Vagina (tissue), 2 donors: ENCODE measurements around the gene OVCH2. TPM values are rescaled to one million over a fixed set of nuclear protein-coding genes. Genes with fewer than 3 reads are reported as not detected.
A peak's percentile ranks its signal among the peaks of the same experiment; 100 is the strongest.

Source experiments
- DNase-seq, 2 donors: peaks; one replicate each; pipeline ENCODE4 v3.0.0-alpha.2; 2017; ENCODE audit errors: extremely low spot score in 2 of 2
- H3K27ac ChIP-seq: fragments of 200-600 bp; sonication (generic); one replicate; pipeline ENCODE4 v1.5.1; 2019
- H3K27me3 ChIP-seq: fragments of 200-600 bp; sonication (generic); one replicate; pipeline ENCODE4 v1.5.1; 2019
- H3K36me3 ChIP-seq, 2 donors: fragments of 200-600 bp; sonication (generic); one replicate each; pipeline ENCODE4 v1.5.1; 2017 to 2019
- H3K4me1 ChIP-seq: fragments of 200-600 bp; sonication (generic); one replicate; pipeline ENCODE4 v1.5.1; 2019
- H3K4me3 ChIP-seq, 2 donors: fragments of 200-600 bp; sonication (generic); 1 replicate in 1 of 2; 2 replicates in 1 of 2; pipeline ENCODE4 v1.5.1; 2016 to 2019
- H3K9me3 ChIP-seq: fragments of 200-600 bp; sonication (generic); one replicate; pipeline ENCODE4 v1.5.1; 2019
- POLR2A ChIP-seq, 2 donors: fragments of 450-650 bp; IDR thresholded peaks; one replicate each; pipeline ENCODE4 v1.6.1; 2017; ENCODE audit warnings: antibody characterized with exemption in 2 of 2, mild to moderate bottlenecking in 2 of 2, moderate library complexity in 2 of 2
- POLR2AphosphoS5 ChIP-seq, 2 donors: sonication (generic); formaldehyde crosslinking; IDR thresholded peaks; one replicate each; pipeline ENCODE4 v1.9.0; 2017; ENCODE audit warnings: antibody characterized with exemption in 2 of 2, mild to moderate bottlenecking in 2 of 2, low read depth in 1 of 2; ENCODE audit not compliant: insufficient read depth in 1 of 2
- intact Hi-C: fragments of 100-400 bp; cut with DNase I; formaldehyde crosslinking; loops from one replicate; pipeline ENCODE4 v1.15.1; 2023
- total RNA-seq: library from RNA; depleted of rRNA; stranded (reverse); fragments of >200 nt; gene quantifications from one replicate; pipeline ENCODE4 v1.2.3, GENCODE V29; 2016
- TF ChIP-seq, protein P1 (sequence below), 3 experiments: fragments of 450-650 bp in 2 of 3; fragments of 200-600 bp in 1 of 3; sonication (generic) in 1 of 3; IDR thresholded peaks; one replicate each; pipeline ENCODE4 v1.5.1; 2017 to 2019; ENCODE audit warnings: antibody characterized with exemption in 3 of 3, mild to moderate bottlenecking in 2 of 3, moderate library complexity in 2 of 3

The OVCH2 gene
- total RNA-seq, 1 donor from 2014 or later: not detected

DNA sequence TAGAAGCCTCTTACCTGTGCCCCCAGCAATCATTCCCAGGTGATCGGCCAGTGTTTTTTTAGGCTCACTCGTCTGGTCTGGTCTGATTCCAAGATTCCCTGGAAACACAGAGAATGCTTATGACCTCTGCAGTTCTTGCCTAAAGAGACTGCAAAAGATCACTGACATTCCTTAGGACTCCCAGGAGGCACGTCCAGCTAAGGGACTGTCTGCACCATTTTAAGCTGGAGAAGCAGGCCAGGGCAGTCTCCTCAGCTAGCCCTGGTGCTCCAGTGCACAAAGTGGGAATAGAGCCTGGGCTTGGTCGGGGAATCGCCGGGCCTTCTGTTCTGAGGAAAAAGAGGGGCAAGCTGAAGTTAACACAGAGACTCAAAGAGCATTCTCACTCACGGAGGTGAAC, 37.8 kb downstream of the OVCH2 start:
- no peak overlapping the region for H3K4me3 ChIP-seq
- DNase-seq: no peak
- peaks cover 24% of the 10 kb centered on the region for H3K4me1 ChIP-seq
- H3K27ac ChIP-seq: no peak overlapping the region
- H3K36me3 ChIP-seq: peaks cover 0 to 7% of the 10 kb centered on the region in 2 donors
- no peaks in the 10 kb centered on the region for H3K27me3 ChIP-seq
- intact Hi-C loops: loop anchor here (5.0 kb wide), 1 partner anchor 96 kb away; no protein-coding TSS in a partner anchor
- TF ChIP-seq, protein P1, sequence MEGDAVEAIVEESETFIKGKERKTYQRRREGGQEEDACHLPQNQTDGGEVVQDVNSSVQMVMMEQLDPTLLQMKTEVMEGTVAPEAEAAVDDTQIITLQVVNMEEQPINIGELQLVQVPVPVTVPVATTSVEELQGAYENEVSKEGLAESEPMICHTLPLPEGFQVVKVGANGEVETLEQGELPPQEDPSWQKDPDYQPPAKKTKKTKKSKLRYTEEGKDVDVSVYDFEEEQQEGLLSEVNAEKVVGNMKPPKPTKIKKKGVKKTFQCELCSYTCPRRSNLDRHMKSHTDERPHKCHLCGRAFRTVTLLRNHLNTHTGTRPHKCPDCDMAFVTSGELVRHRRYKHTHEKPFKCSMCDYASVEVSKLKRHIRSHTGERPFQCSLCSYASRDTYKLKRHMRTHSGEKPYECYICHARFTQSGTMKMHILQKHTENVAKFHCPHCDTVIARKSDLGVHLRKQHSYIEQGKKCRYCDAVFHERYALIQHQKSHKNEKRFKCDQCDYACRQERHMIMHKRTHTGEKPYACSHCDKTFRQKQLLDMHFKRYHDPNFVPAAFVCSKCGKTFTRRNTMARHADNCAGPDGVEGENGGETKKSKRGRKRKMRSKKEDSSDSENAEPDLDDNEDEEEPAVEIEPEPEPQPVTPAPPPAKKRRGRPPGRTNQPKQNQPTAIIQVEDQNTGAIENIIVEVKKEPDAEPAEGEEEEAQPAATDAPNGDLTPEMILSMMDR (IDR thresholded peaks at IDR 0.05): no peak
- no peak for TF ChIP-seq POLR2AphosphoS5 (IDR thresholded peaks at IDR 0.05; ENCODE audit: insufficient read depth in 1 of 2, low read depth in 1 of 2)
- TF ChIP-seq POLR2A (IDR thresholded peaks at IDR 0.05): no peak
- H3K9me3 ChIP-seq: no peaks in the 10 kb centered on the region

DNA sequence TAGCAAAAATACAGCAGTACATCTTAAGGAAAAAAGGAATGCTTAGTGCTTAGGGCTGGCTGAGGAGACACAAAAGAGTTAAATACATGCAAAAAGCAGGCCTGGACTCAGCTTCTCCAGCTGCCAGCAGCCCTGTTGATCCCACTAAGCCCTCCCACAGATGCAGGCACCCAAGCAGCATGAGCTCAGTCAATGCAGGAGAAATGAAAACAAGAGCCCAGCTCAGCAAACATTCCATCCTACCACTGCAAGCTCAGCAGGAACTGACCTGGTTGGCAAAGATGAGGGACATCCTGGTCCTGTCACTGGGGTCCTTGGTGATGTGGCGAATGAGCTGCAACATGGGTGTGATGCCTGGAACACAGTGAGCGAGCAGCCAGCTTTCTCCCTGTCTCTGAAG, 38.8 kb downstream of the OVCH2 start:
- no peaks in the 10 kb centered on the region for H3K9me3 ChIP-seq
- no peak overlapping the region for H3K4me3 ChIP-seq
- intact Hi-C loops: loop anchor here (5.0 kb wide), 1 partner anchor 95 kb away; no protein-coding TSS in a partner anchor
- no peak for DNase-seq
- H3K27ac ChIP-seq: no peak overlapping the region
- peaks cover 15% of the 10 kb centered on the region for H3K4me1 ChIP-seq
- H3K36me3 ChIP-seq: peaks cover 0 to 7% of the 10 kb centered on the region in 2 donors
- TF ChIP-seq POLR2A (IDR thresholded peaks at IDR 0.05) (no peak), POLR2AphosphoS5 (IDR thresholded peaks at IDR 0.05; ENCODE audit: insufficient read depth in 1 of 2, low read depth in 1 of 2) (no peak)
- TF ChIP-seq, protein P1 (IDR thresholded peaks at IDR 0.05): no peak
- H3K27me3 ChIP-seq: no peaks in the 10 kb centered on the region

DNA sequence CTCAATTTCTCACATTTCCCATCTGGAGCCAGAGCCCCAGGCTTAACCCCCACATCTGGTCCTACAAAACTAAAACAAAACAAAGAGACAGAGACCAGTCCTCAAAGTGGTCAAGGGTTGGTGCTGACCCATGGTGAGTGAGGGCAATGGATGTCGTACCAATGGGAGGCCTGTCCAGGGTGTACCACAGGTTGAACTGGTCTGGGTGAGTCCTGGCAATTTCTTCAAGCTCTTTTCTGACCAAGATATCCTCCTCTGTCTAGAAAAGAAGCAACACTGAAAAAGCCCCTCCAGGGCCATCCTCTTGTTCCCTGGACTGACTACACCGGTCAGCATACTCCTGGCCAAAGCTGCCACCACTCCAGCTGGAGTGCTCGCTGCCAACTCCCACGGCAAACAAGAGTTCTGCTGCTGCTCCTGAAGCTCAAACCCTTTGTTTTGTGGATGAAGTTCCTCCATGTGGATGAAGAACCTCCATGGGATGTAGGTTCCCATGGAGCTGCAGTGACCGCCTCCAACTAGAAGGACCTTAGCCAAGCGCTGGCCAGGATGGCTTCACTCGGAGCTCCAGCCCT, 39.9 kb downstream of the OVCH2 start:
- Histone ChIP-seq H3K4me3 (no peak overlapping the region), H3K27me3 (no peaks in the 10 kb centered on the region), H3K36me3 (peaks cover 0 to 7% of the 10 kb centered on the region in 2 donors), H3K27ac (no peak overlapping the region), H3K4me1 (peaks cover 4% of the 10 kb centered on the region), H3K9me3 (no peaks in the 10 kb centered on the region)
- no peak for DNase-seq
- intact Hi-C loops: loop anchor here (5.0 kb wide), 1 partner anchor 94 kb away; no protein-coding TSS in a partner anchor
- TF ChIP-seq, protein P1 (IDR thresholded peaks at IDR 0.05): no peak
- TF ChIP-seq POLR2AphosphoS5 (IDR thresholded peaks at IDR 0.05; ENCODE audit: insufficient read depth in 1 of 2, low read depth in 1 of 2) (no peak), POLR2A (IDR thresholded peaks at IDR 0.05) (no peak)

DNA sequence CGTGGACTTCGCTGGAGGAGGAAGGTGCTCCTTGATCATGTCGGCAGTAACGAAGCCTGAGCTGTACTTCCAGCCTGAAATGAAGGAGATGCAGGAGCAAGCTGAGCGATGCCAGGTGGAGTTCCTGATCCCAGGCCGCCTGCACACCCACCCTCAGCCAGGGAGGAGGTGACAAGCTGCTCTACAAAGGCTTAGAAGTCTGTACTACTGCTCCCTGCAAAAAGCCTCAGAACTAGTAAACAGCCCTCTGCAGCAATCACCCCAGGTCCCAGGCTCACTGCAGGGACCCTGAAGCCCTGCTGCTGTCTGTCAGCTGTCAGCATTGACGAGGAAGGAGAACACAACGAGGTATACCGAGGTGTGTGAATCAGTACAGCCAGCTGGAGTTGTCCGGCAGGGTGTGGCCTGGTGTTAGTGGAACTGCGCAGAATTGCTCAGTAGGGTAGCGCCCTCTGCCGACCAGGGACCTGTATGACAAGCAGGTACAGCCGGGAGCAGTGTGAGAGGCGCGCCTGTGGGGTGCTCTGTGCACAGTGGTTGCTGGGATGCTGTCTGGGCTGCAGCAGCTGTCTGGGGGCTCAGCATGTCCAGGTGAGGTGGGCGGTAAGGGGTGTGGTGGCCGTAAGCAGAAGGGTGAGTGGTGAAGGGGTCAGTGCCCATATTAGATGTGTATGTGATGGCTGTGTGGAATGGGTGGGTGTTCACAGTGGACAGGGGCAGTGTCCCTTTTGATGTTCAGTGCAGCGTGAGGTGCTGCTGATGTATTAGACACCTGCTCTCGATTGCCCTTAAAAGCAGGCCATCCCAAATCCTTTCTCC, 40.6 kb downstream of the OVCH2 start:
- no peaks in the 10 kb centered on the region for H3K27me3 ChIP-seq
- peaks cover 0 to 7% of the 10 kb centered on the region in 2 donors for H3K36me3 ChIP-seq
- H3K9me3 ChIP-seq: no peaks in the 10 kb centered on the region
- intact Hi-C loops: loop anchor here (5.0 kb wide), 1 partner anchor 93 kb away; no protein-coding TSS in a partner anchor
- H3K27ac ChIP-seq: no peak overlapping the region
- DNase-seq: no peak
- H3K4me1 ChIP-seq: no peaks in the 10 kb centered on the region
- H3K4me3 ChIP-seq: no peak overlapping the region
- TF ChIP-seq POLR2A (IDR thresholded peaks at IDR 0.05) (no peak), POLR2AphosphoS5 (IDR thresholded peaks at IDR 0.05; ENCODE audit: insufficient read depth in 1 of 2, low read depth in 1 of 2) (no peak)
- TF ChIP-seq, protein P1 (IDR thresholded peaks at IDR 0.05): peak; percentile 57 to 83 (median 64)
